IPS-15b (cell line): Measurements from ENCODE around the gene PLP1.

Experiments used
- H3K27me3 ChIP-seq: one replicate; pipeline ENCODE4 v1.6.1; 2013; ENCODE audit warnings: low read length; ENCODE audit not compliant: control insufficient read depth, insufficient read depth
- H3K36me3 ChIP-seq: one replicate; pipeline ENCODE4 v1.6.1; 2013; ENCODE audit warnings: low read length; ENCODE audit not compliant: control insufficient read depth, insufficient read depth
- H3K4me1 ChIP-seq: one replicate; pipeline ENCODE4 v1.6.1; 2013; ENCODE audit warnings: mild to moderate bottlenecking, low read length; ENCODE audit not compliant: control insufficient read depth, insufficient read depth
- H3K4me3 ChIP-seq: one replicate; pipeline ENCODE4 v1.5.1; 2013; ENCODE audit warnings: low read depth, low read length
- H3K9ac ChIP-seq: one replicate; pipeline ENCODE4 v1.6.1; 2013; ENCODE audit warnings: low read depth, mild to moderate bottlenecking, low read length
- H3K9me3 ChIP-seq: one replicate; pipeline ENCODE4 v1.6.1; 2013; ENCODE audit warnings: mild to moderate bottlenecking, low read length; ENCODE audit not compliant: control insufficient read depth, insufficient read depth

PLP1 gene

GRCh38 chrX:103831803-103832544, 55.3 kb downstream of the PLP1 start, which contains the start of gene RAB9B:
TSS of gene RAB9B (minus strand) at chrX:103832257. CDS start at chrX:103825784, 6,473 bp downstream.
- Histone ChIP-seq H3K9ac (no peak within 1 kb of the TSS), H3K36me3 (no peaks in the 10 kb centered on the region), H3K9me3 (no peaks in the 10 kb centered on the region), H3K4me3 (peak within 1 kb of the TSS; percentile 85), H3K27me3 (peaks cover 52% of the 10 kb centered on the region), H3K4me1 (peaks cover 4% of the 10 kb centered on the region)

GRCh38 chrX:103839404-103839803, 62.8 kb downstream of the PLP1 start:
- Histone ChIP-seq H3K4me3 (no peak overlapping the region), H3K9me3 (no peaks in the 10 kb centered on the region), H3K36me3 (no peaks in the 10 kb centered on the region), H3K4me1 (no peaks in the 10 kb centered on the region), H3K9ac (no peak overlapping the region), H3K27me3 (peaks cover 10% of the 10 kb centered on the region)
